BE2C (cell line): Measurements from ENCODE around the gene CCDC57.

Source experiments
- DNase-seq: peaks from one replicate; pipeline ENCODE4 v3.0.0-alpha.2; 2020
- H3K27me3 ChIP-seq: fragments of 250-450 bp; sonication (Bioruptor Pico); 2 replicates; pipeline ENCODE4 v1.5.1; 2020; ENCODE audit warnings: mild to moderate bottlenecking
- H3K36me3 ChIP-seq: fragments of 250-450 bp; sonication (Bioruptor Pico); 2 replicates; pipeline ENCODE4 v1.5.1; 2020; ENCODE audit warnings: mild to moderate bottlenecking
- H3K4me1 ChIP-seq: fragments of 250-450 bp; sonication (Bioruptor Pico); 2 replicates; pipeline ENCODE4 v1.5.1; 2020
- H3K4me3 ChIP-seq: 2 replicates; pipeline ENCODE4 v1.5.1; 2011; ENCODE audit warnings: low read depth, low read length
- H3K9me3 ChIP-seq: fragments of 250-450 bp; sonication (Bioruptor Pico); 2 replicates; pipeline ENCODE4 v1.5.1; 2020
- CTCF ChIP-seq: IDR thresholded peaks from 2 replicates; pipeline ENCODE4 v1.5.1; 2012; ENCODE audit warnings: mild to moderate bottlenecking, low read depth, low read length

Gene CCDC57

GRCh38 chr17:82121246-82121645 lies 91.4 kb downstream of the CCDC57 start:
- peaks cover 5% of the 10 kb centered on the region for H3K4me1 ChIP-seq

DNA sequence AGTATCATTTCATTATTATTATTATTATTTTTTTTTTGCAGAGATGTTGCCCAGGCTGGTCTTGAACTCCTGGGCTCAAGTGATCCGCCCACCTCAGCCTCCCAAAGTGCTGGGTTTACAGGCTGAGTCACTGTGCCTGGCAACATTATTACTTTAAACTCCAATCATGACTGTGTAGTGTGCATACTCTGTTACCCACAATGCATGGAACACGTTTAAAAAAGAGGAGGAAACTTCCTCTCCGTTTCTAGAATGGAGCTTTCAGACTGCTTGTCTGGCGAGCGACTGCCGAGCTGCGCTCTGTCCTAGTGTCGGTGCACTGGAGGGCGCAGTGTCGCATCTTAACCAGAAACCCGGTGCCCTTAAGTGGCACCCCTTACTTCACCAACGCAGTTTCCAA lies 92.5 kb downstream of the CCDC57 start:
- Histone ChIP-seq H3K36me3 (peaks cover 3% of the 10 kb centered on the region), H3K27me3 (no peaks in the 10 kb centered on the region), H3K9me3 (no peaks in the 10 kb centered on the region), H3K4me1 (peaks cover 5% of the 10 kb centered on the region), H3K4me3 (no peak overlapping the region)
- no peak for DNase-seq
- no peak for TF ChIP-seq CTCF

More at GRCh38 chr17:82121246-82121645, 91.4 kb downstream of the CCDC57 start:
- Histone ChIP-seq H3K9me3 (no peaks in the 10 kb centered on the region), H3K4me3 (no peak overlapping the region), H3K27me3 (no peaks in the 10 kb centered on the region), H3K36me3 (peaks cover 3% of the 10 kb centered on the region)
- TF ChIP-seq CTCF, result no peak
- no peak for DNase-seq

DNA sequence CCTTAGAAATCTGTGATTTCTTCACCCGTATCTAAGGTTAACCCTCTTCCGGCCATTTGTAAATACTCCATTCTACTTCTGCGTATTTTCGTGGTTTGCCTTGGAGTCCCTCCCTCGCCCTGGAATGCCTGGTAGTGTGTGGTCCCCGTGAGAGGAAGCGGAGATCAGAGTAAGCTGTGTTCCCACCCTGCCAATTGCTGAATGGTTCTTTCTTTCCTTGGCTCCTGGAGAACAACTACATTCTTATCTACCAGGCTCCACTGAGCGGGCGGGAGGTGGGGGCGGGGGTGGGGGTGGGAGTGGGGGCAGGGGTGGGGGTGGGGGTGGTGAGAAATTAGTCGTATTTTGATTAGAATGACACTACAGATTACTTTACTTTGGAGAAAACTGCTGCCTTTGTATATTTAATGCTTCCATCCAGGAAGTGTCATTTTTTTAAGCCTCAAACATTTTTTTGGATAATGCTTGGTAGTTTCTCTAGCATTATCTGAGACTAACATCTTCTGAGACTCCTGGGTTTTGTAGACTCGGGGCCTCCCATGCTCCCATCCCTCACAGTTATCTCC lies 93.7 kb downstream of the CCDC57 start:
- Histone ChIP-seq H3K27me3 (no peaks in the 10 kb centered on the region), H3K9me3 (no peaks in the 10 kb centered on the region), H3K4me3 (no peak overlapping the region), H3K36me3 (no peaks in the 10 kb centered on the region; the same call in 1 of the 2 replicates), H3K4me1 (peaks cover 5% of the 10 kb centered on the region)
- no peak for DNase-seq
- no peak for TF ChIP-seq CTCF

- H3K36me3 ChIP-seq, result no peaks in the 10 kb centered on the region; the same call in 1 of the 2 replicates
- DNase-seq, result no peak
- peaks cover 5% of the 10 kb centered on the region for H3K4me1 ChIP-seq
- no peaks in the 10 kb centered on the region for H3K27me3 ChIP-seq
- H3K9me3 ChIP-seq, result no peaks in the 10 kb centered on the region
- H3K4me3 ChIP-seq, result no peak overlapping the region
- TF ChIP-seq CTCF, result no peak
These were observed 94.4 kb downstream of the CCDC57 start for GRCh38 chr17:82118168-82118814.

DNA sequence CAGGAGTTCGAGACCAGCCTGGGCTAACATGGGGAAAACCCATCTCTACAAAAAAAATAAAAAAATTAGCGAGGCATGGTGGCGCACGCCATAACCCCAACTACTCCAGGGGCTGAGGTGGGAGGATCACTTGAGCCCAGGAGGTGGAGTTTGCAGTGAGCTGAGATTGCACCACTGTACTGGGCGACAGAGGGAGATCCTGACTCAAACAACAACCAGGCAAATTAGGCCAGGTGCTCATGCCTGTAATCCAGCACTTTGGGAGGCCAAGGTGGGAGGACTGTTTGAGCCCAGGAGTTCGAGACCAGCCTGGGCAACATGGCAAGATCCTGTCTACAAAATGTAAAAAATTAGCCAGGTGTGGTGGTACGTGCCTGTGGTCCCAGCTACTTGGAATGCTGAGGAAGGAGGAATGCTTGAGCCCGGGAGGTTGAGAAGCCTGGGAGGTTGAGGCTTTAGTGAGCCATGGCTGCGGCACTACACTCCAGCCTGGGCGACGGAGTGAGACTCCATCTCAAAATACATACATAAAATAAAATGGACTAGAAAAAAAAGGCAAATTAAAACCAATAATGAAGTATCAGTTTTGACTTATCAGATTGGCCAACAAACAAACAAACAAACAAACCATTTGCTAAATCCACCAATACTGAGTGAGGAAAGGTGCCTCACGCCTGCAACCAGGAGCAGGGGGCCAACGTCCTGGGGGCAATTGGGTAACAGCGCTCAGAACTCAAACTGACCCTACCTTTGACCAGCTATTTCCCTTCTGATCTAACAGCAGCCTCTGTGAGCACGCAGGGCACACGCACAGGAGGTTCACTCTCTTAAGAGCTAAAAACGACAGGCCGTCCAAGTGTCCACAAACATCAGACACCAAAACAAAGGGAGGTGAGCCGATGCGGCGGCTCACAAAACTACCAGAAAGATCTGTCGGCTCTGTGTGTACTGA lies 95.2 kb downstream of the CCDC57 start:
- Histone ChIP-seq H3K4me3 (no peak overlapping the region), H3K9me3 (no peaks in the 10 kb centered on the region), H3K36me3 (no peaks in the 10 kb centered on the region; the same call in 1 of the 2 replicates), H3K4me1 (peaks cover 5% of the 10 kb centered on the region), H3K27me3 (no peaks in the 10 kb centered on the region)
- TF ChIP-seq CTCF, result no peak
- DNase-seq, result no peak
